T-helper 2 cell (primary cell): ENCODE results near the gene SELENON.

Experiments
- DNase-seq, 5 experiments: peaks; one replicate each; pipeline versions ENCODE4 v3.0.0 to v3.0.0-alpha.2; 2012 to 2022

The SELENON gene

GRCh38 chr1:25770541-25771220, 29.3 kb upstream of the SELENON start:
- DNase-seq: no peak

GRCh38 chr1:25771221-25772114, 28.5 kb upstream of the SELENON start:
- peak in 1 of 5 experiments; percentile 11 for DNase-seq

- DNase-seq: no peak
Observed at GRCh38 chr1:25772164-25772563, 27.8 kb upstream of the SELENON start.

GRCh38 chr1:25772692-25773245, 27.2 kb upstream of the SELENON start:
- no peak for DNase-seq

DNA sequence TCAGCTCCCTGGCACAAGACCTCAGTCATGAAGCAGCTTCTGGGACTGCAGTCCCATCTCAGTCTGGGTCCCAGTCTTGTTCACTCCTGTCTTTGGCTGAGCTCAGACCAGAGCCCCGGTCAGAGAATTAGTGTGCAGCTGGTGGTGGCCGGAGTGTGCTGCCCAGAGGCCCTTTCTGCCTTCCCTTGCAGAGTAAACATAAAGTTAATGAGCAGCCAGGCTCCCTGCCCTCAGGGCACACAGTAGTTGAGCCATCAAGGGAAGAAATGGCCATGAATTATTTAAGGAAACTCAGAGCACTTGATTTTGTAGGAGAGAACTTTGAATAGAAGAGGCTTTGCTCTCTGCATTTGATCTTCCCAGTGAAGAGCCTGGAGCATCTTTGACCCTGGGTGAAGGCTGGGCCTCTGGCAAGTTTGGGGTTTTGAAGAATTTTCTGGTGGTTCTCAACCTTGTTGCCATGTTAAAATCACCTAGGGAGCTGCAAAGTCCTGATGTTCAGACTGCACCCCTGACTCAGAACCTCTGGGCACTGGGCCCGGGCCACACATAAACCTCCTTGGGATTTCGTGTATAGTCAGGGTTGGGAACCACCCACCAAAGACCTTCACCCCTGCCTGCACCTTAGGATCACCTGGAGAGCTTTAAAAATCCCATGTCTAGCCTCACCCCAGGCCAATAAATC, 26.4 kb upstream of the SELENON start:
- DNase-seq: no peak

- DNase-seq: no peak
Observed at GRCh38 chr1:25774206-25774803, 25.7 kb upstream of the SELENON start.

- DNase-seq: peak; percentile 23 to 94 (median 75)
Observed at GRCh38 chr1:25774921-25775771, 24.8 kb upstream of the SELENON start.

DNA sequence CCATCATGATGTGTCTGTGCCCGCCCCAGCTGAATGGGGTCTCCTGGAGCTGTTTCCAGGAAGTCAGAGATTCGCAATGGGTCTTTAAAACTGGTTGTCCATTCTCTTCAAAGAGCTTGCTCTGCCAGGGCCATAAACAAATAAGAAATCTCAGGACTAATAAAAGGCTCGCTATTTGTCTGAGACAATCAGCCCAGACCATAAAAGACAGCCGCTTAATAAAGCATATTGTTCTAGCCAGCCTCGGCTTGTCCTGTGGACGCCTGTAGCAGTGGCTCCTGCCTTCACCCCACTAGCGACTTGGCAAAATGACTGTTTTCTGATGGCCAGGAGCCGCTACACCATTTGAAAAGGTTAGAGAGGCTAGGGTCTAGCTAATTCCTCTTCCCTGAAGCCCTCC, 20.6 kb upstream of the SELENON start:
- no peak for DNase-seq

GRCh38 chr1:25779894-25780293, 20.1 kb upstream of the SELENON start:
- no peak for DNase-seq

DNA sequence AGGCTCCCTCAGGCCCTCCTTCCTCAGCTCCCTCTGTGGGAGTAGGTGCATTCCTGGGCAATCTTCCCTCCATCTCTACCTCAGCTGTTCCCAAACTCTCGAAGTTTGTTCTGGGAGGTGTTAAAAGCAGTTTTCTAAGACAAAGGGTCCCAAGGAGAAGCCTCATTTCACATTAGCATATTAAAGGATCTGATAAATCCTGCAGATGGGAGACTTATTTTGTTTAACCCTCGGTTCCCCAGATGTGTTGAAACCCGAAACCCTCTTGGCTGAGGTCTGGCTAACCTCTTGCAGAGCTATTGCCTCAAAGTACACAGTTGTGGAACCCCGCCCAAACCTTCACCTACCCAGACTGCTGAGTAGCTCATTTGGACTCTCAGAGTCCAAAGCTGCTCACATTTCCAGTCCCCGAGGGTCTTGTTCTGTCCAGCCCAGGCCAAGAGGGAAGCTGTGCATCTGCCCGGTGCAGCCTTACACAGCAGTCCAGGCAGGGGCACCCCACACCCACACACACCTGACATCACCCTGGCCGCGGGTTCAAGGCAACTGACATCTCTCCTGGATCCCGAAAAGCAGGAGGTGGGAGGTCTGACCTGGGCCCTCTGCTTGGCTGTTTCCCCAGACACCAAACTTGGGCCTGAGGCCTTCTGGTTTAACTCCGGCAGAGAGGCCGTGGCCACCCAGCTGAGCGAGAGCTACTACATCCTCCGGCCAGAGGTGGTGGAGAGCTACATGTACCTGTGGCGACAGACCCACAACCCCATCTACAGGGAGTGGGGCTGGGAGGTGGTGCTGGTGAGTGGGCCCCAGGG, 19.5 kb upstream of the SELENON start:
- no peak for DNase-seq

DNA sequence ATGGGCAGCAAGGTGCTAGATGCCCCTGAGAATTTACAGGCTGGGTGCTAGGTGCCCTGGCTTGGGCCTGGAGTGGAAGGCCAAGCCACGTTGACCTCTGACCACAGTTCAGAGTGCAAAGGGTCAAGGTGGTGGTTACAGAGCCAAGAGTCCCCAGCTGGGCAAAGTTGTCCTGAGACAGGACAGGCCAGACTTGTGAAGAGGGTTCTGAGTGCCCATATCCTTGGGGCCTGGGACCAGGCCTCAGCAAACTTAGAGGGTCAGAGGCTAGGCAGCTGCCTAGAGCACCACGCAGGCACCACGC, 18.9 kb upstream of the SELENON start:
- DNase-seq: no peak

GRCh38 chr1:25782608-25783201, 17.3 kb upstream of the SELENON start:
- no peak for DNase-seq

- no peak for DNase-seq
Observed at GRCh38 chr1:25784575-25785051, 15.4 kb upstream of the SELENON start.

GRCh38 chr1:25785333-25786067, 14.5 kb upstream of the SELENON start:
- no peak for DNase-seq

DNA sequence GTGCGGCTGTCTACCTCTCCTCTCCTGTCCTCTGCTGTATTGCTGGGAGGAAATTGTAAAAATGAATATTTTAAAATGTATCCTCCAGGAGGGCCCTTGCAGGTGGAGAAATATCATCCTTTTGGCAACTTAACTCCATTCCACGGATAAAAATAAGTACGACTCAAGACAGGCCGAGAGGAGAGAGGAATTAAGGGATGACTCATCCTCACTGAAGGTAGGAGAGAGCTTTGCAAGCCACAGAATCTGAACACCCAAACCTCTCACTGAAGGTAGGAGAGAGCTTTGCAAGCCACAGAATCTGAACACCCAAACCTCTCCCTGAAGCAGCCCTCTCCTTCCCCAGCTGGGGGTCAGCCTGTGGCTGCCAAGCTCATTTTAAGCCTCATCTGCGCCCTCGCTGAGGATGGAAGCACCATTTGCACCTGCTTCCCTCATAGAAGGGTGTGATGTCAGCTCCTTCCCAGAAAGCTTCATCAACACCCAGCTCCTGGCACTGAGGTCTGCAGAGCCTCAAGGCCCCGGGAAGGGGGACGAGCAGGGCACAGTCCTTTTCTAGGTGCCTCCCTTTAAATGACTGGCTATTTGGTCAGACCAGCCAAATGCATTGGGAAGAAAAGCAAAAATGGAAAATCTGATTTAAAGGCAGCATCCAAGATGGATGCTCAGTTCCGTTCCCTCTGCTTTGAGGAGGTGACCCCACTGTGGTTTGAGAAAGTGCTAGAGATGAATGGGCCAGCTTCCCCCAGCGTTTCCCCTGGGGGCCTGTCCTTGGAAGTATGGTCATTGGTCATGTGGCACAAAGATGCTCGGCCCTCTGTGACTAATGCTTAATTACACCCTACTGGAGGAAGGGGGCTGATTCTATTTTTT, 12.9 kb upstream of the SELENON start:
- no peak for DNase-seq

DNA sequence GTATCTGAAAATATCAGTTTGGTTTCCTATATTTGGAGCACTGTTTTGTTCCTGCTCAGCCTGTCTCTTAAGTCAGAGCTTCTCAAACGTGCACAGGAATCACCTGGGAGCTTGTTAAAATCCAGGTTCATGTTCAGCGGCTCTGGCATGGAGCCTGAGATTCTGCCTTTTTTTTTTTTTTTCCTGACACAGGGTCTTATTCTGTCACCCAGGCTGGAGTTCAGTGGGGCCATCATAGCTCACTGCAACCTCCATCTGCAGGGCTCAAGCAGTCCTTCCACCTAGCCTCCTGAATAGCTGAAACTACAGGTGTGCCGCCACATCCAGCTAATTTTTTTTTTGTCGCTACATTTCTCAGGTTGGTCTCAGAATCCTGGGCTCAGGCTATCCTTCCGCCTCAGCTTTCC, 12.2 kb upstream of the SELENON start:
- no peak for DNase-seq

- DNase-seq: no peak
Observed at GRCh38 chr1:25790472-25790871, 9.5 kb upstream of the SELENON start.

DNA sequence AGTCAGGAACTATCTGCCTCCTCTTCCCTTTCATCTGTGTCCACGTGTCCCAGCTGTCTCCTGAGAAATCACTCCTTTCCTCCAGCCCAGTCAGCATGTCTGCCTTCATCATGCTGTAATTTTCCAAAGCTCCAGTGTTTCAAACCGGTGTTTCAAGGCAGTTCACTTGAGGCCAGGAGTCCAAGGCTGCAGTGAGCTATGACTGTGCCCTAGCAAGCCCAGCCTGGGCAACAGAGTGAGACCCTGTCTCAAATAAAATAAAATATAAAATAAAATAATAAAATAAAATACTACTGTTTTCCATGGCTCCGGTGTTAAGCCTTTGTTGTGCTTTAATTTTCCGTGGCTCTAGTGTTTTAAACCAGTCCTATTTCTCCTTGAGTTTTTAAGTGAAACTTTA, 7.9 kb upstream of the SELENON start:
- DNase-seq: no peak
